HCT116 (cell line): ENCODE results near the gene NBAS. TPM values are rescaled to one million over a fixed set of nuclear protein-coding genes. Genes with fewer than 3 reads are reported as not detected.
"Not testable (repeated sequence)": the region's sequence is repeated elsewhere in the genome, so short reads cannot be mapped to it uniquely, and the experiment has no call there.

ENCODE experiments used
- ATAC-seq: fragments of 200-7000 bp; cut with Tn5 transposase; 2 replicates; pipeline ENCODE4 v1.9.1; 2020; ENCODE audit warnings: mild to moderate bottlenecking, moderate library complexity
- BruUV-seq: library from RNA; stranded (reverse); fragments of 400-500 nt; replicated peaks from 2 replicates; lab custom pipeline; 2021; lab: Mats Ljungman, UMichigan
- CTCF ChIA-PET: fragments of 300-600 bp; sonication (Branson Sonifier 250); formaldehyde crosslinking; loops from one replicate; lab custom pipeline; 2021; ENCODE audit warnings: antibody characterized with exemption; lab: Charles Lee
- POLR2A ChIA-PET: fragments of 300-600, 350-600 bp; sonication (Branson Sonifier 250); formaldehyde crosslinking; loops from one replicate; lab custom pipeline; 2021; ENCODE audit warnings: antibody characterized with exemption; lab: Charles Lee
- RAD21 ChIA-PET, 2 experiments: fragments of 300-600 bp; sonication (Branson Sonifier 250); formaldehyde crosslinking; loops; one replicate each; lab custom pipeline; 2023; ENCODE audit warnings: low total read pairs in 2 of 2; ENCODE audit not compliant: uncharacterized antibody in 2 of 2, unreplicated experiment in 2 of 2, low non-redundant PET in 1 of 2; lab: Charles Lee
- DNase-seq: peaks from one replicate; pipeline ENCODE4 v3.0.0-alpha.2; 2010; ENCODE audit warnings: low read depth, low spot score
- H2AFZ ChIP-seq: fragments of 200-600 bp; shearing (Covaris generic), sonication (generic); 2 replicates; pipeline ENCODE4 v1.6.1; 2017; ENCODE audit warnings: low read depth, mixed run types, mixed read lengths, antibody characterized with exemption, low read length; ENCODE audit not compliant: poor library complexity, severe bottlenecking
- H3K27ac ChIP-seq: 2 replicates; pipeline ENCODE4 v1.5.1; 2012; ENCODE audit warnings: low read depth, low read length
- H3K27me3 ChIP-seq: fragments of 200-600 bp; sonication (generic); 2 replicates; pipeline ENCODE4 v1.6.1; 2016; ENCODE audit warnings: mixed run types, low read length, mixed read lengths; ENCODE audit not compliant: insufficient read depth
- H3K36me3 ChIP-seq, 2 experiments: fragments of 200-500 bp in 1 of 2; fragments of 200-600 bp in 1 of 2; sonication (Bioruptor generic) in 1 of 2; sonication (generic) in 1 of 2; 2 replicates each; pipeline versions ENCODE4 v1.5.1 to v1.6.1; 2014 to 2016; ENCODE audit warnings: low read length in 2 of 2, inconsistent platforms in 1 of 2, mixed read lengths in 1 of 2, mixed run types in 1 of 2; ENCODE audit not compliant: insufficient read depth in 2 of 2, control insufficient read depth in 1 of 2
- H3K4me1 ChIP-seq, 2 experiments: fragments of 200-600 bp in 1 of 2; sonication (generic) in 1 of 2; 2 replicates each; pipeline versions ENCODE4 v1.5.1 to v1.6.1; 2012 to 2017; ENCODE audit warnings: low read length in 2 of 2, inconsistent platforms in 1 of 2, mild to moderate bottlenecking in 1 of 2, mixed read lengths in 1 of 2, mixed run types in 1 of 2, moderate library complexity in 1 of 2; ENCODE audit not compliant: insufficient read depth in 2 of 2, control insufficient read depth in 1 of 2
- H3K4me2 ChIP-seq: fragments of 200-600 bp; sonication (generic); 2 replicates; pipeline ENCODE4 v1.6.1; 2017; ENCODE audit warnings: mixed run types, low read length, mixed read lengths
- H3K4me3 ChIP-seq, 2 experiments: fragments of 200-600 bp in 1 of 2; sonication (generic) in 1 of 2; replicated peaks in 1 of 2; 2 replicates each; pipeline ENCODE4 v1.5.1; 2011 to 2016; ENCODE audit warnings: low read length in 2 of 2, control low read depth in 1 of 2, low read depth in 1 of 2, mild to moderate bottlenecking in 1 of 2, mixed read lengths in 1 of 2, mixed run types in 1 of 2
- H3K79me2 ChIP-seq: fragments of 200-600 bp; sonication (generic); 2 replicates; pipeline ENCODE4 v1.6.1; 2017; ENCODE audit warnings: mild to moderate bottlenecking, mixed run types, low read length, moderate library complexity, mixed read lengths; ENCODE audit not compliant: insufficient read depth
- H3K9ac ChIP-seq: fragments of 200-600 bp; sonication (generic); 2 replicates; pipeline ENCODE4 v1.6.1; 2016; ENCODE audit warnings: low read length, mixed read lengths
- H3K9me2 ChIP-seq: fragments of 200-600 bp; sonication (generic), shearing (Covaris generic); 2 replicates; pipeline ENCODE4 v1.6.1; 2017; ENCODE audit warnings: mixed run types, mild to moderate bottlenecking, moderate library complexity; ENCODE audit not compliant: insufficient read depth
- H3K9me3 ChIP-seq, 2 experiments: fragments of 200-500 bp in 1 of 2; fragments of 200-600 bp in 1 of 2; sonication (Bioruptor generic) in 1 of 2; sonication (generic) in 1 of 2; 2 replicates each; pipeline ENCODE4 v1.6.1; 2014 to 2017; ENCODE audit warnings: low read length in 2 of 2, mixed read lengths in 2 of 2, inconsistent platforms in 1 of 2, low read depth in 1 of 2, mild to moderate bottlenecking in 1 of 2, mixed run types in 1 of 2, moderate library complexity in 1 of 2; ENCODE audit not compliant: control insufficient read depth in 1 of 2, insufficient read depth in 1 of 2
- H4K20me1 ChIP-seq: fragments of 200-600 bp; sonication (generic), shearing (Covaris generic); 2 replicates; pipeline ENCODE4 v1.6.1; 2017; ENCODE audit warnings: mixed run types, mild to moderate bottlenecking, moderate library complexity; ENCODE audit not compliant: insufficient read depth
- CBX3 ChIP-seq: IDR thresholded peaks from 2 replicates; pipeline ENCODE4 v1.6.1; 2012; ENCODE audit warnings: low read depth
- CTCF ChIP-seq, 3 experiments: fragments of 200-600 bp in 1 of 3; sonication (generic) in 1 of 3; IDR thresholded peaks in 2 of 3; conservative IDR thresholded peaks in 1 of 3; 2 replicates each; pipeline ENCODE4 v1.5.1; 2012 to 2017; ENCODE audit warnings: low read depth in 2 of 3, low read length in 2 of 3, antibody characterized with exemption in 1 of 3, borderline replicate concordance in 1 of 3, control low read depth in 1 of 3, mild to moderate bottlenecking in 1 of 3, mixed read lengths in 1 of 3, mixed run types in 1 of 3, moderate library complexity in 1 of 3; ENCODE audit not compliant: insufficient read depth in 1 of 3
- EGR1 ChIP-seq: IDR thresholded peaks from 2 replicates; pipeline ENCODE4 v1.6.1; 2012; ENCODE audit warnings: low read depth
- ELF1 ChIP-seq: IDR thresholded peaks from 2 replicates; pipeline ENCODE4 v1.6.1; 2012; ENCODE audit warnings: low read depth, borderline replicate concordance
- POLR2A ChIP-seq: IDR thresholded peaks from 2 replicates; pipeline ENCODE4 v1.7.0; 2011; ENCODE audit warnings: borderline replicate concordance; ENCODE audit not compliant: insufficient read depth, insufficient read length; ENCODE audit errors: extremely low read depth
- POLR2AphosphoS5 ChIP-seq: IDR thresholded peaks from 2 replicates; pipeline ENCODE4 v1.6.1; 2011; ENCODE audit warnings: mild to moderate bottlenecking, low read depth, low read length, moderate library complexity
- TCF7L2 ChIP-seq: IDR thresholded peaks from 2 replicates; pipeline ENCODE4 v1.7.0; 2011; ENCODE audit warnings: borderline replicate concordance, inconsistent platforms; ENCODE audit not compliant: insufficient read depth, insufficient read length; ENCODE audit errors: extremely low read depth
- ZBTB33 ChIP-seq: IDR thresholded peaks from 2 replicates; pipeline ENCODE4 v1.6.1; 2011; ENCODE audit warnings: mild to moderate bottlenecking, low read length, moderate library complexity; ENCODE audit not compliant: insufficient replicate concordance; ENCODE audit errors: extremely low read depth
- ZNF274 ChIP-seq: fragments of 200-500 bp; sonication (Bioruptor generic); IDR thresholded peaks from 2 replicates; pipeline ENCODE4 v1.6.1; 2014; ENCODE audit warnings: mild to moderate bottlenecking, low read depth, low read length, inconsistent platforms
- intact Hi-C: fragments of 100-400 bp; cut with micrococcal nuclease; formaldehyde crosslinking; loops from 2 replicates; pipeline ENCODE4 v1.10.0; 2022
- total RNA-seq: library from RNA; stranded (reverse); gene quantifications from one replicate; pipeline ENCODE4 v1.2.1, GENCODE V29; 2021; ENCODE audit not compliant: unreplicated experiment

Gene NBAS
- total RNA-seq, 1 experiment from 2014 or later: 32.8 TPM

GRCh38 chr2:15518759-15519158 is 42.4 kb downstream of the NBAS start:
- H3K9ac ChIP-seq, H3K4me1 ChIP-seq, H3K36me3 ChIP-seq, H3K79me2 ChIP-seq, H4K20me1 ChIP-seq, DNase-seq, H3K27ac ChIP-seq, H3K27me3 ChIP-seq, H2AFZ ChIP-seq, H3K9me3 ChIP-seq, ATAC-seq, H3K4me2 ChIP-seq, POLR2A ChIA-PET, H3K4me3 ChIP-seq, CTCF ChIA-PET, RAD21 ChIA-PET, BruUV-seq, intact Hi-C loops, H3K9me2 ChIP-seq: not testable (repeated sequence)

GRCh38 chr2:15517793-15518192 is 43.3 kb downstream of the NBAS start:
- H3K9ac ChIP-seq: no peak overlapping the region
- no peaks in the 10 kb centered on the region for H3K4me1 ChIP-seq
- no peak for ATAC-seq
- intact Hi-C loops: no loop called here
- no peaks in the 10 kb centered on the region for H3K9me2 ChIP-seq
- H3K4me2 ChIP-seq: no peak overlapping the region
- H2AFZ ChIP-seq: no peak overlapping the region
- H3K27ac ChIP-seq: no peak overlapping the region
- H3K36me3 ChIP-seq: no peaks in the 10 kb centered on the region
- no peaks in the 10 kb centered on the region for H3K27me3 ChIP-seq
- CTCF ChIA-PET: no interaction called here
- no TSS peak for BruUV-seq
- DNase-seq: no peak
- RAD21 ChIA-PET: no interaction called here
- TF ChIP-seq CBX3 (no peak), ELF1 (no peak), EGR1 (no peak), TCF7L2 (no peak), POLR2AphosphoS5 (no peak), ZBTB33 (no peak), CTCF (IDR thresholded peaks at IDR 0.05 in 2 of 3, conservative IDR thresholded peaks at IDR 0.05 in 1 of 3; ENCODE audit: borderline replicate concordance in 1 of 3, insufficient read depth in 1 of 3, low read depth in 2 of 3, low read length in 2 of 3) (no peak), ZNF274 (no peak), POLR2A (no peak)
- TF ChIP-seq, all 23 proteins: peak for 0
- Histone ChIP-seq H3K79me2 (no peaks in the 10 kb centered on the region), H3K9me3 (no peaks in the 10 kb centered on the region), H3K4me3 (no peak overlapping the region), H4K20me1 (no peaks in the 10 kb centered on the region)
- POLR2A ChIA-PET: no interaction called here
